HG02870 (cell line): ENCODE data around the gene RASEF.

Source experiments
- ATAC-seq: cut with Tn5 transposase; IDR thresholded peaks from one replicate; pipeline ENCODE4 v1.9.1; 2021; ENCODE audit warnings: mild to moderate bottlenecking, moderate library complexity; ENCODE audit not compliant: unreplicated experiment

RASEF gene

DNA sequence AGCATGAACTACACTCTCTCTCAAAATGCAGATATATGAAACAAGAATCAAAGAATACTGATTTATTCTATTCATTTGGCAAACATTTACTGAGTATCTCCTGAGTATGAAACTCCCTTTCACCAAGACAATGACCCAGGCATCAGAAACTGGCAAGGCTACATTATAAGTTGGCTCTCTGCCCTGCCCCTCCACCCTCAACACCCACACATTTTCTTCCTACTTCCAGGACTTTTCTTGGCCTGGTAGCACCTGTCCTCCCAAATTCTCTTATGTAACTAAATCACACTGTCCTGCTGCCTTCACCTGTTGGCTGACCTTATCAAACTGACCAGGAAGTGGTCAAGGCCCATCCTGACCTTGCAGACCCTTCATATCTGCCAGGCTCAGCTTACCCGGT is 3.5 kb downstream of the RASEF start:
- no peak for ATAC-seq

DNA sequence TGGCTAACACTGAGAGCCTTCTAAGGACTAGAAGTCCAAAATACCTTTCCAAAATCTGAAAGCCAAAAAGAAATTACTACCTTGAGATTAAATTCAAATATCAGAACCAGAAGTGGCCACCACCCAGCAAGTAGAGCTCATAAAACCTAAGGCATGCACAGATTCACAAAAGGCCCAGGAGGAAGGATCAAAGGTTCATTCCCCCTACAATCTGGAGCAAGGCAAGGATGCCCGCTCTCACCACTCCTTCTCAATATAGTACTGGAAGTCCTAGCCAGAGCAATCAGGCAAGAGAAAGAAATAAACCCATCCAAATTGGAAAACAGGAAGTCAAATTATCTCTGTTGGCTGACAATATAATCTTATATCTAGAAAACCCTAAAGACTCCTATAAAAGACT is 6.0 kb downstream of the RASEF start:
- ATAC-seq = no peak

DNA sequence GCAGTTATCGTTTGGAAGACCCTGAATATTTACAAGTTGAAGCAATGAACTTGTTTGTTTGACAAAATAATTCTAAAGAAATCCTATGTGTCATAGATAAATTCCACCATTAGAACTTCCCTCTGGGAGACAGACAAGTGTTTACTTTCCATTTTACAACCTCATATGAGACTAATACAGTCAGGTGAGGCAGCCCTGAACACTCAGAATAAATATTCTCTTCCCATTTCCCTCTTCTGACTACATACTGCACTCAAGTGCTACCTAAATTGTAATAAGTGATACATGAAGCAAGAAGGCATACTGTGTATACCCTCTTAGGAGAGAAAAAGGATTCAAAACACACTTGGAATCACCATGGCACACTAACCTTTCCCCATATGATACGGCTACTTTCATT is 6.8 kb downstream of the RASEF start:
- ATAC-seq = no peak

- ATAC-seq = no peak
Measured at GRCh38 chr9:83047839-83048775, 14.8 kb downstream of the RASEF start.

DNA sequence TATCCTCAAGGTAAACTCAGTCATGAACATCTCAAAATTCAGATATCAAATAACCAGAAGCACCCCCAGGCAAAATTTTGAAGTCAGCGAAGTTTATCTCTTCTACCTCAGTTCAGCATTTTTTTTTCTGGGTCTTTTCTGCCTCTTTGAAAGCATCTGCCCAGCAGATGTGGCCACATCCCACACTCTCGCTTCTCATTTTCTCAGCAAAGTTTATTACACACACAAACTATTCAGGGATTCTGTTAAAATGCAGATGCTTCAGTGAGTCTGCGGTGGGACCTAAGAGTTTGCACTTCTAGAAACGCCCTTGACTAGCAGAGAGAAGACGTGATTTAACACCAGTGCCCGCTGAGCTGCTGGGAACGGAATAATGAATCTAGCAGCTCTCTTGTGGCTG is 19.3 kb downstream of the RASEF start:
- peak; percentile 88 for ATAC-seq

GRCh38 chr9:83041771-83042170 is 21.2 kb downstream of the RASEF start:
- no peak for ATAC-seq

GRCh38 chr9:83039303-83039702 is 23.6 kb downstream of the RASEF start:
- no peak for ATAC-seq

DNA sequence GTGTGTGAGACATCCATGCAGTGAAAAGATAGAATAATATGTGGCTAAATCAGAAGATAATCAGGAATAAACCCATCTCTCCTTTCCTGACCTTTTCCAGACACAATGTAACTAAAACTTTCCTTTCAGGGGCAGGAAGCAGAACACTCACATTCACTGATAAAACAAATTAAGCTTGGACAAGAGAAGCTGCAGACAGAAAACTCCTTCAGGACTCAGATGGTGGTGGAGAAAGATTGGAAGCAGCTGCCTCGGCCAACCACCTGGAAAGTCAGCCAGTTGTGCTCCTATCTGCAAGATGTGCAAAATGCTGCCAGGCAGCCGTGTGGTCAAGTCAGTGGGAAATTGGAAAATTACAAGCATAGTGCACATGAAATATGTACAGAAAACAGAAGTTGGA is 26.9 kb downstream of the RASEF start:
- ATAC-seq = no peak

DNA sequence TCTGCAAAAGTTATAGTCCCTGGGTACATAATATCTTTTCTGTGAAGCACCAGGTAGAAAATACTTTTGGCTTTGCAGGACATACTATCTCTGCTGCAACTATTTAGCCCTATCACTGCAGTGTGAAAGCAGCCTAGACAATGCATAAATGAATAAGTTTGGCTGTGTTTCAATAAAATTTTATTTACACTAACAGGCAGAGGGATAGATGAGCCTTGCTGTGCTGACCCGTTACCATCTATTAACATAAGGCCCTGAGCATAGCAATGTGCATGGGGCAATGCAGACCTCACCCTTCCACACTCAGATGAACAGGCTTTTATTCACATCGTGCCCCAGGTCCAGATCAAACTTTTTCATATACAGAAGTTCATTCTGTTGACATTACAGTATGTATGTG is 27.8 kb downstream of the RASEF start:
- no peak for ATAC-seq

DNA sequence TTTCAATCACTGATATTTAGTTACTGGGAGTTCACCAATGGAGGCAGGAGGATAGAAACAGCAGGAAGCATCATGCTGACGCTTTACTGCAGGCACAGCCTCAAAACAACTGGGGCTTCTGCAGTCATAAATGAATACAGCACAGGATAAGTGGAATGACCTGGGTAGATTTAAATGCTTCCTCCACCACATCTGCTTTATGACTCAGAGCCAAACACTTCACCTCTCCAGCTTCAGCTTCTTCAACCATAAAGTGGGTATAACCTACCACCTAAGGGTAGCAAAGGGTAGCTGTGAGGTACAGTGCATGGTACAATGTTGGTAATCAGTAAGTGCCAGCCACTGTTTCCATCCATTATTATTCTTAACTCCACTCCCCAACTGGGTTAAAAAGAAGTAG is 28.4 kb downstream of the RASEF start:
- ATAC-seq = no peak

DNA sequence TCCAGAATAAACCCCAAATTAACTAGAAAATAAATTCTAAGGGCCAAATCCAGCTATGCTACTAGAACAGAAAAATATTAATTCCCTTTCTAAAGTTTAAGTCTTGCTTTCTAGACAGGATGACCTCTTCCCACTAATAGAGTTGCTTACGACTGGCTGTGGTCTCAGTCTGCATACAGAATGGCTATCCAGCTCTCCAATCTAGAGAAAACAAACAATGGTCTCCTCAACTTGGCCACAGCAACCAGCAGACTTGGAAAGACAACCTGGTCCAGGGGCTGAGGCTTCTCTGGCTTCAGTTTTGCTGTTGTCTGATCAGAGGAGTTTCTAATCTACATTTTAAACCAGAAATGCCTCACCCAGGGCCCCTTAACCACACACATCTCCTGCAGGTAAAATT is 28.9 kb downstream of the RASEF start:
- no peak for ATAC-seq

DNA sequence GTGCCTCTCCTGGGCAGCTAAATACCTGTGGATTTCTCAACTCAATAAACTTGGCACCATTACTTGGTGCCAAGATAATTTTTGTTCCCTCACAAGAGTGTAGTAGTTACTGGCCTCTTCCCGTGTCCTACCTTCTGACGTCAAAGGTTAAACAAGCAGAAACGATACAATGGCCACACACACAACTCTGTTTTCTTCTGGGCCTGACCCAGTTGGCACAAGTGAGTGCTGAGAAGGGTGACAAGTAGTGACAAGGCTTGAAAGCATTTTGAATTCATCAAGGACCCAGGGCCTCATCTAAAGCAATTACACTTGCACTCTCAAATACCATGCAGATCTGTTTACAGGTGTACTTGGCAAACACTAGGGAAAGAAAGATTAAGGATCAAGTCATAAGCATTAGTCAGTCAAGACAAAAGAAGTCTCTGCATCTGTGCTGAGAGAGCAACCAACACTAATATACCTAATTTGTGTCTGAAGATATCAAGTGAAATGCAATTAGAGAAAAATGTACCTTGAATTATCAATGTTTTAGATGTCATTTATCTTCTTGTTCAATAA is 30.8 kb downstream of the RASEF start:
- no peak for ATAC-seq

DNA sequence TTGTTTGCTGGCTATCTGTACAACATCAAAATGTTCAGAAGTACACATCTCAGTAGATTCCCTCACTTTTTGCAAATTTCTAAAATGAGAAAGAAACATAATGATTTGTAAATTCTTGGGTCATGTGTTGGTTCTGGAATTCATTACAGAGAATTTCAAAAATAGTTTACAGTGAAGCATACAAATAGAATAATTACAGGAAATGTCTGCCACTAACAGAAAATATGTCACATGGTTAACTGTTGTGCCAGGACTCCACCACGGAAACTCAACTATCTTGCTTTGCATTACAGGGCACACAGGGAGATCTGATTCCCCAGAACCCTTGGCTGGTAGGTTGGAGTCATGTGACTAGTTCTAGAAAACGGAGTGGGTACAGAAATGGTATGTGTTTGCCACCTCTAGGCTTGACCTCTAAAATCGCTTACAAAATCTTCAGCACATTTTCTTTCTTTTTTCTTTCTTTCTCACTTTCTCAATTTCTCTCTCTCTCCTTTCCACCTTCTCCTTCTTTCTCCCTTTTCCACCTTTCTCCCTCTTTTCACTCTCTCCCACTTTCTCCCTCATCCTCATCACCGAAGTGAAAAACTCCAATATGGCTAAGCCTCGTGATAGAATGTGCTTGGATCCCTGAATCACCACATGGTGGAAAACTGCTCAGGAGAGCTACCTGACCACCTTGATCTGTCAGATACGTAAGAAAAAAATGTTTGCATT is 32.4 kb downstream of the RASEF start:
- ATAC-seq = no peak

- no peak for ATAC-seq
Measured at GRCh38 chr9:83029531-83030137, 33.3 kb downstream of the RASEF start.

- no peak for ATAC-seq
Measured at GRCh38 chr9:83027153-83027891, 35.6 kb downstream of the RASEF start.

GRCh38 chr9:83024506-83025125 is 38.3 kb downstream of the RASEF start:
- no peak for ATAC-seq

DNA sequence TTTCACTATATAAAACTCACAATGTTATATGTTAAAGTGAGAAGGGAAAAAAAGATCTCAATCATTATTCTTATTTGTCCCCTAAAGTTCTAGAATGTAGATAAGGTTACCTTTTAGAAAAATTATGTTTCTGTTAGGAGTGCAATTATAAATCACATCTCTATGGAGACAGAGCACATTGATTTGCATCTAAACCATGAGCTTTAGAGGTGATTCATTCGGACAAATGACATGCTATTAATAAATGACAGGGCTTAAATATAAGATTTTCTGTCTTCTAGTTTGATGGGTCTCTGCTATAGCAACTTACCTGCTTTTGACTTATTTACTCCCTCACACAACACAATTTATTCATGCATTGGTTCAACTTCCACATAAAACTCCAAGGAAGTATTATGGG is 39.8 kb downstream of the RASEF start:
- no peak for ATAC-seq

GRCh38 chr9:83020864-83021263 is 42.1 kb downstream of the RASEF start:
- ATAC-seq = no peak

DNA sequence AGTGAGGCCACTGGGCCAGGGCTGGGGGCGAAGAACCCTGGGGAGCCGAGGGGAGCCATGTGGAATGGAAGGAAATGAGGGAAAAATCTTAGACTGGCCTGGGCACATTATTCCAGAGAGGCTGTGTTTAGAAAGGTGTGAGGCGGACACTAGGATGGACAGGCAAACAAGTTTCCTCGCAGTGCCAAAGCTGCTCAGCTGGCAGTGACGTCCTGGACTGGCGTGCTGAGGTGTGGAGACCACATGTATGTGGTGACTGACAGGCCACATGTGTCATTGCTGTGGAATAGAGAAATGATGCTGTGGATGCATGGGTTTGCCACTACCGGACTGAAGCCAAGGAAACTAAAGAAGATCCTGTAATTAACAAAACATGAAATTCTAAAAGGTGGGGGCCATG is 42.6 kb downstream of the RASEF start:
- no peak for ATAC-seq

DNA sequence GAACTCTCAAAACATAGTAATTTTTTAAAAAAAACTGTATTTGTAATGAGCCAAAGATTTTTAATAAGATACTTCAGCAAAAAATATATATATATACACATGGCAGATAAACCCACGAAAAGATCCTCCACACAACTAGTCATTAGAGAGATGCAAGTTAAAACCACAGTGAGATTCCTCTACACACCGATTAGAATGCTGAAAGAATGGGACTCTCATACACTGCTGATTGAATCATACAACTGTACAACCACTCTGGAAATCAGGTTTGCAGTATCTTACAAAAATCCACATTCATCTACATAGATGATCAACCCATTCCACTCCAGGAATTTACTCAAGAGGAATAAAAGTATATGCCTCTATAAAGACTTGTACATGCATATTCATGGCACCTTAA is 43.7 kb downstream of the RASEF start:
- ATAC-seq = no peak
